SK-N-SH (cell line): ENCODE measurements around the gene CLEC19A. TPM values are rescaled to one million over a fixed set of nuclear protein-coding genes. Genes with fewer than 3 reads are reported as not detected.

Experiments used
- CTCF ChIA-PET: fragments of 300-600, 350-600 bp; formaldehyde crosslinking; extraction: SDS; loops from one replicate; lab custom pipeline; 2021; lab: Yijun Ruan, JAX
- POLR2A ChIA-PET: fragments of 350-600 bp; sonication (Branson Sonifier 250); formaldehyde crosslinking; extraction: SDS; loops from one replicate; lab custom pipeline; 2020; ENCODE audit warnings: antibody characterized with exemption, inconsistent platforms; lab: Yijun Ruan, JAX
- DNase-seq: peaks from one replicate; pipeline ENCODE4 v3.0.0; 2012
- H2AFZ ChIP-seq: fragments of 200-600 bp; sonication (generic); 2 replicates; pipeline ENCODE4 v1.8.1; 2016; ENCODE audit warnings: antibody characterized with exemption, mild to moderate bottlenecking, low read depth
- H3F3A ChIP-seq: fragments of 200-600 bp; sonication (generic); replicated peaks from 2 replicates; pipeline ENCODE3; 2016; ENCODE audit warnings: antibody characterized with exemption, mild to moderate bottlenecking; ENCODE audit not compliant: insufficient read depth
- H3K27ac ChIP-seq, 2 experiments: fragments of 200-500 bp in 1 of 2; fragments of 200-600 bp in 1 of 2; sonication (Bioruptor generic) in 1 of 2; sonication (generic), shearing (Covaris generic) in 1 of 2; 2 replicates each; pipeline versions ENCODE4 v1.5.1 to v1.6.1; 2014 to 2016; ENCODE audit warnings: low read depth in 2 of 2, inconsistent platforms in 1 of 2, low read length in 1 of 2, mild to moderate bottlenecking in 1 of 2, mixed read lengths in 1 of 2
- H3K27me3 ChIP-seq: fragments of 200-600 bp; sonication (generic), shearing (Covaris generic); 2 replicates; pipeline ENCODE4 v1.6.1; 2016; ENCODE audit warnings: mixed run types; ENCODE audit not compliant: insufficient read depth
- H3K36me3 ChIP-seq, 2 experiments: fragments of 200-500 bp in 1 of 2; fragments of 200-600 bp in 1 of 2; sonication (Bioruptor generic) in 1 of 2; sonication (generic) in 1 of 2; replicated peaks in 1 of 2; 2 replicates each; pipeline versions ENCODE3 to v1.5.1; 2014 to 2016; ENCODE audit warnings: low read length in 1 of 2, mild to moderate bottlenecking in 1 of 2; ENCODE audit not compliant: insufficient read depth in 2 of 2, control insufficient read depth in 1 of 2
- H3K4me1 ChIP-seq, 2 experiments: fragments of 200-500 bp in 1 of 2; fragments of 200-600 bp in 1 of 2; sonication (Bioruptor generic) in 1 of 2; sonication (generic), shearing (Covaris generic) in 1 of 2; 2 replicates each; pipeline versions ENCODE4 v1.5.1 to v1.6.1; 2014 to 2016; ENCODE audit warnings: low read depth in 1 of 2, low read length in 1 of 2, mixed run types in 1 of 2; ENCODE audit not compliant: insufficient read depth in 2 of 2, control insufficient read depth in 1 of 2
- H3K4me2 ChIP-seq: fragments of 200-600 bp; sonication (generic), shearing (Covaris generic); 2 replicates; pipeline ENCODE4 v1.6.1; 2017; ENCODE audit warnings: mixed run types
- H3K4me3 ChIP-seq, 2 experiments: fragments of 200-500 bp in 1 of 2; fragments of 200-600 bp in 1 of 2; sonication (Bioruptor generic) in 1 of 2; sonication (generic), shearing (Covaris generic) in 1 of 2; 2 replicates each; pipeline versions ENCODE4 v1.5.1 to v1.8.1; 2014 to 2016; ENCODE audit warnings: low read depth in 2 of 2, inconsistent platforms in 1 of 2, low read length in 1 of 2, mild to moderate bottlenecking in 1 of 2, mixed read lengths in 1 of 2, moderate library complexity in 1 of 2
- H3K79me2 ChIP-seq: fragments of 200-600 bp; sonication (generic); 2 replicates; pipeline ENCODE4 v1.8.1; 2017; ENCODE audit warnings: mild to moderate bottlenecking; ENCODE audit not compliant: insufficient read depth
- H3K9ac ChIP-seq: fragments of 200-600 bp; sonication (generic); 2 replicates; pipeline ENCODE4 v1.6.1; 2017; ENCODE audit warnings: mixed run types
- H3K9me2 ChIP-seq: fragments of 200-600 bp; sonication (generic); 2 replicates; pipeline ENCODE4 v1.6.1; 2017; ENCODE audit warnings: mixed run types
- H3K9me3 ChIP-seq: fragments of 200-600 bp; sonication (generic); 2 replicates; pipeline ENCODE4 v1.6.1; 2017; ENCODE audit warnings: mixed run types, mild to moderate bottlenecking, moderate library complexity
- H4K20me1 ChIP-seq: fragments of 200-600 bp; sonication (generic); 2 replicates; pipeline ENCODE4 v1.6.1; 2017; ENCODE audit warnings: mild to moderate bottlenecking, mixed run types; ENCODE audit not compliant: insufficient read depth
- ELF1 ChIP-seq: IDR thresholded peaks from 2 replicates; pipeline ENCODE4 v1.4.0; 2012
- EP300 ChIP-seq, 2 experiments: IDR thresholded peaks; 2 replicates each; pipeline versions ENCODE4 v1.4.0 to v1.6.1; 2012; ENCODE audit warnings: borderline replicate concordance in 1 of 2, low read depth in 1 of 2, low read length in 1 of 2
- EZH2phosphoT487 ChIP-seq: fragments of 200-600 bp; sonication (generic); IDR thresholded peaks from 2 replicates; pipeline ENCODE4 v1.6.1; 2017; ENCODE audit warnings: low read depth, mixed run types, mild to moderate bottlenecking, antibody characterized with exemption, moderate library complexity, borderline replicate concordance
- FOSL2 ChIP-seq: IDR thresholded peaks from 2 replicates; pipeline ENCODE4 v1.4.0; 2012; ENCODE audit warnings: low read depth, mild to moderate bottlenecking, moderate library complexity, borderline replicate concordance
- FOXM1 ChIP-seq: IDR thresholded peaks from 2 replicates; pipeline ENCODE4 v1.4.0; 2012; ENCODE audit warnings: low read depth, mild to moderate bottlenecking
- GABPA ChIP-seq: IDR thresholded peaks from 2 replicates; pipeline ENCODE4 v1.4.0; 2012; ENCODE audit warnings: low read depth, mild to moderate bottlenecking
- JUND ChIP-seq: IDR thresholded peaks from 2 replicates; pipeline ENCODE4 v1.4.0; 2012
- MXI1 ChIP-seq: IDR thresholded peaks from 2 replicates; pipeline ENCODE4 v1.6.1; 2012; ENCODE audit warnings: mild to moderate bottlenecking, low read depth, low read length, improper control_type of control experiment
- NRF1 ChIP-seq: IDR thresholded peaks from 2 replicates; pipeline ENCODE4 v1.6.1; 2012; ENCODE audit warnings: low read depth, mild to moderate bottlenecking, low read length
- PBX3 ChIP-seq: IDR thresholded peaks from 2 replicates; pipeline ENCODE4; 2012
- REST ChIP-seq: IDR thresholded peaks from 2 replicates; pipeline ENCODE4 v1.6.1; 2012; ENCODE audit warnings: mild to moderate bottlenecking, low read depth, low read length, moderate library complexity
- RFX5 ChIP-seq: IDR thresholded peaks from 2 replicates; pipeline ENCODE4 v1.6.1; 2012; ENCODE audit warnings: mild to moderate bottlenecking, improper control_type of control experiment, low read length
- SIN3A ChIP-seq: IDR thresholded peaks from 2 replicates; pipeline ENCODE4 v1.6.1; 2012; ENCODE audit warnings: low read depth, mild to moderate bottlenecking, low read length, moderate library complexity, borderline replicate concordance
- TAF1 ChIP-seq: IDR thresholded peaks from 2 replicates; pipeline ENCODE4 v1.6.1; 2012; ENCODE audit warnings: low read depth, mild to moderate bottlenecking, low read length, moderate library complexity, borderline replicate concordance
- TCF12 ChIP-seq: IDR thresholded peaks from 2 replicates; pipeline ENCODE4 v1.4.0; 2012
- TEAD4 ChIP-seq: IDR thresholded peaks from 2 replicates; pipeline ENCODE4 v1.4.0; 2012; ENCODE audit warnings: mild to moderate bottlenecking, borderline replicate concordance; ENCODE audit not compliant: insufficient read depth
- USF1 ChIP-seq: IDR thresholded peaks from 2 replicates; pipeline ENCODE4 v1.4.0; 2012; ENCODE audit warnings: low read depth, borderline replicate concordance
- USF2 ChIP-seq: fragments of 150-350 bp; IDR thresholded peaks from 2 replicates; pipeline ENCODE4 v1.6.1; 2017; ENCODE audit warnings: antibody characterized with exemption, low read length, low read depth, borderline replicate concordance
- ZBTB33 ChIP-seq: IDR thresholded peaks from 2 replicates; pipeline ENCODE4 v1.4.0; 2012; ENCODE audit warnings: low read depth, borderline replicate concordance
- WGBS: methylation state at CpG from one replicate; pipeline ENCODE4 v1.1.6; 2017; ENCODE audit warnings: low lambda C conversion rate; 5-methylcytosine and 5-hydroxymethylcytosine counted together
- polyA plus RNA-seq, 3 experiments: library from polyadenylated mRNA; depleted of rRNA; stranded (reverse); fragments of >200 nt; gene quantifications; 2 replicates each; pipeline ENCODE4 v1.2.3, GENCODE V29; 2012

The CLEC19A gene
- polyA plus RNA-seq, 1 of the 3 experiments (the other 2 are of a cell fraction) = not detected

- Histone ChIP-seq H3F3A (no peaks in the 10 kb centered on the region), H3K9ac (no peak overlapping the region), H3K4me2 (no peak overlapping the region), H3K27me3 (no peaks in the 10 kb centered on the region), H3K27ac (no peak overlapping the region), H3K36me3 (no peaks in the 10 kb centered on the region), H3K4me3 (no peak overlapping the region), H3K9me2 (no peaks in the 10 kb centered on the region), H3K4me1 (no peaks in the 10 kb centered on the region), H4K20me1 (no peaks in the 10 kb centered on the region), H2AFZ (no peak overlapping the region), H3K79me2 (no peaks in the 10 kb centered on the region), H3K9me3 (no peaks in the 10 kb centered on the region)
- WGBS = 31% methylated on average over 2 of the region's 2 CpGs
- no peak for DNase-seq
- POLR2A ChIA-PET = no interaction called here
- CTCF ChIA-PET = no interaction called here
- no peak for TF ChIP-seq TEAD4
- TF ChIP-seq TAF1 = no peak
- no peak for TF ChIP-seq TCF12
- TF ChIP-seq PBX3 = no peak
- TF ChIP-seq REST = no peak
- no peak for TF ChIP-seq EZH2phosphoT487
- no peak for TF ChIP-seq ZBTB33
- no peak for TF ChIP-seq FOXM1
- no peak for TF ChIP-seq SIN3A
Observed at GRCh38 chr16:19252904-19253303, 32.6 kb upstream of the CLEC19A start.

- Histone ChIP-seq H3K4me1 (no peaks in the 10 kb centered on the region; a peak in 1 of 4 replicates), H3K36me3 (no peaks in the 10 kb centered on the region), H2AFZ (no peak overlapping the region), H3K27me3 (no peaks in the 10 kb centered on the region), H4K20me1 (no peaks in the 10 kb centered on the region), H3K27ac (no peak overlapping the region), H3K9me2 (no peaks in the 10 kb centered on the region), H3F3A (no peaks in the 10 kb centered on the region), H3K4me3 (no peak overlapping the region), H3K9ac (no peak overlapping the region), H3K9me3 (no peaks in the 10 kb centered on the region), H3K4me2 (no peak overlapping the region), H3K79me2 (no peaks in the 10 kb centered on the region)
- ChIA-PET CTCF (no interaction called here), POLR2A (no interaction called here)
- DNase-seq = no peak
- WGBS = 30% methylated on average over 4 of the region's 4 CpGs
- TF ChIP-seq EP300 (IDR thresholded peaks at IDR 0.05; ENCODE audit: borderline replicate concordance in 1 of 2, low read depth in 1 of 2, low read length in 1 of 2) (no peak), JUND (no peak), NRF1 (no peak), EZH2phosphoT487 (no peak), MXI1 (no peak), GABPA (no peak), USF2 (no peak), FOXM1 (no peak), PBX3 (no peak), ELF1 (no peak), USF1 (no peak), RFX5 (no peak), FOSL2 (no peak)
Observed at GRCh38 chr16:19254611-19255010, 30.9 kb upstream of the CLEC19A start.
